GM12878 (cell line): ENCODE measurements around the gene ZNF226. TPM values are rescaled to one million over a fixed set of nuclear protein-coding genes. Genes with fewer than 3 reads are reported as not detected.

Source experiments
- BRCA1 ChIP-seq: IDR thresholded peaks from 2 replicates; pipeline ENCODE4 v1.6.1; 2011; ENCODE audit warnings: low read depth, low read length, improper control_type of control experiment
- CBX5 ChIP-seq: sonication (generic); IDR thresholded peaks from 2 replicates; pipeline ENCODE4 v1.6.1; 2016; ENCODE audit warnings: low read depth, moderate library complexity, mild to moderate bottlenecking, inconsistent platforms
- CREM ChIP-seq: IDR thresholded peaks from 2 replicates; pipeline ENCODE4 v1.6.1; 2014; ENCODE audit warnings: antibody characterized with exemption, low read depth
- E4F1 ChIP-seq: fragments of 450-650 bp; IDR thresholded peaks from 2 replicates; pipeline ENCODE4 v1.6.1; 2018; ENCODE audit warnings: borderline replicate concordance, mild to moderate bottlenecking; ENCODE audit not compliant: partially characterized antibody
- ELK1 ChIP-seq: IDR thresholded peaks from 2 replicates; pipeline ENCODE4 v1.6.1; 2012; ENCODE audit warnings: low read depth, low read length, improper control_type of control experiment
- FOS ChIP-seq: IDR thresholded peaks from 3 replicates; pipeline ENCODE4 v1.6.1; 2011; ENCODE audit warnings: borderline replicate concordance; ENCODE audit not compliant: insufficient read length; ENCODE audit errors: extremely low read depth
- IKZF1 ChIP-seq: fragments of 450-650 bp; conservative IDR thresholded peaks from 2 replicates; pipeline ENCODE4 v1.6.1; 2017; ENCODE audit warnings: antibody characterized with exemption, mild to moderate bottlenecking
- MTA2 ChIP-seq: fragments of 450-650 bp; IDR thresholded peaks from 2 replicates; pipeline ENCODE4 v1.6.1; 2016; ENCODE audit warnings: low read depth, mild to moderate bottlenecking, moderate library complexity
- NFXL1 ChIP-seq: fragments of 450-650 bp; IDR thresholded peaks from 2 replicates; pipeline ENCODE4 v1.6.1; 2017; ENCODE audit warnings: antibody characterized with exemption, mild to moderate bottlenecking, borderline replicate concordance
- SIN3A ChIP-seq: IDR thresholded peaks from 2 replicates; pipeline ENCODE4 v1.6.1; 2012; ENCODE audit warnings: low read depth, low read length, improper control_type of control experiment
- STAT1 ChIP-seq: fragments of 450-650 bp; conservative IDR thresholded peaks from 2 replicates; pipeline ENCODE4 v1.6.1; 2014; ENCODE audit warnings: antibody characterized with exemption, mild to moderate bottlenecking
- SUPT20H ChIP-seq: IDR thresholded peaks from 2 replicates; pipeline ENCODE4 v1.6.1; 2011; ENCODE audit warnings: low read depth, mild to moderate bottlenecking, low read length, moderate library complexity, borderline replicate concordance; ENCODE audit not compliant: control insufficient read depth
- TARDBP ChIP-seq: IDR thresholded peaks from 2 replicates; pipeline ENCODE4 v1.6.1; 2016; ENCODE audit warnings: borderline replicate concordance
- TBL1XR1 ChIP-seq: IDR thresholded peaks from 2 replicates; pipeline ENCODE4 v1.6.1; 2012; ENCODE audit warnings: low read depth, low read length, improper control_type of control experiment
- ZZZ3 ChIP-seq: IDR thresholded peaks from 2 replicates; pipeline ENCODE4 v1.6.1; 2011; ENCODE audit warnings: low read depth; ENCODE audit not compliant: control insufficient read depth, insufficient read length
- polyA plus RNA-seq, 11 experiments: library from polyadenylated mRNA; depleted of rRNA in 4 of 11; unstranded in 6 of 11; stranded (reverse) in 5 of 11; fragments of >200 nt; fragmentation: Nextera tagmentation in 4 of 11; fragmentation: Illumina TruSeq in 1 of 11; extraction: Ambion mirVana in 4 of 11; extraction: Trizol in 1 of 11; gene quantifications; 1 replicate in 1 of 11; 2 replicates in 10 of 11; pipeline versions ENCODE4 v1.2.1 to v1.2.3, GENCODE V29; 2011 to 2016; ENCODE audit warnings: inconsistent platforms in 2 of 11, missing spikeins in 2 of 11, low read depth in 1 of 11
- total RNA-seq, 4 experiments: library from RNA; depleted of rRNA in 3 of 4; stranded (reverse); fragments of >200 nt in 3 of 4; fragmentation: Illumina TruSeq in 1 of 4; extraction: Trizol in 1 of 4; gene quantifications; 2 replicates each; pipeline versions ENCODE4 v1.2.1 to v1.2.3, GENCODE V29; 2013 to 2021
- TF ChIP-seq, protein P1 (sequence below): fragments of 150-350 bp; IDR thresholded peaks from 2 replicates; pipeline ENCODE4 v1.6.1; 2016; ENCODE audit warnings: low read depth, low read length
- TF ChIP-seq, protein P2 (sequence below): fragments of 450-650 bp; IDR thresholded peaks from 2 replicates; pipeline ENCODE4 v1.6.1; 2016; ENCODE audit warnings: mild to moderate bottlenecking, moderate library complexity, borderline replicate concordance
- TF ChIP-seq, protein P3 (sequence below): IDR thresholded peaks from 2 replicates; pipeline ENCODE4 v1.6.1; 2011; ENCODE audit warnings: low read depth, mild to moderate bottlenecking, low read length, moderate library complexity, borderline replicate concordance; ENCODE audit errors: extremely low read depth

ZNF226 gene
- total and polyA plus RNA-seq, 10 of the 15 experiments (the other 5 are each of a cell fraction or from before 2014, with no cell fraction given) = 13.7 to 35.3 (median 18.3) TPM

DNA sequence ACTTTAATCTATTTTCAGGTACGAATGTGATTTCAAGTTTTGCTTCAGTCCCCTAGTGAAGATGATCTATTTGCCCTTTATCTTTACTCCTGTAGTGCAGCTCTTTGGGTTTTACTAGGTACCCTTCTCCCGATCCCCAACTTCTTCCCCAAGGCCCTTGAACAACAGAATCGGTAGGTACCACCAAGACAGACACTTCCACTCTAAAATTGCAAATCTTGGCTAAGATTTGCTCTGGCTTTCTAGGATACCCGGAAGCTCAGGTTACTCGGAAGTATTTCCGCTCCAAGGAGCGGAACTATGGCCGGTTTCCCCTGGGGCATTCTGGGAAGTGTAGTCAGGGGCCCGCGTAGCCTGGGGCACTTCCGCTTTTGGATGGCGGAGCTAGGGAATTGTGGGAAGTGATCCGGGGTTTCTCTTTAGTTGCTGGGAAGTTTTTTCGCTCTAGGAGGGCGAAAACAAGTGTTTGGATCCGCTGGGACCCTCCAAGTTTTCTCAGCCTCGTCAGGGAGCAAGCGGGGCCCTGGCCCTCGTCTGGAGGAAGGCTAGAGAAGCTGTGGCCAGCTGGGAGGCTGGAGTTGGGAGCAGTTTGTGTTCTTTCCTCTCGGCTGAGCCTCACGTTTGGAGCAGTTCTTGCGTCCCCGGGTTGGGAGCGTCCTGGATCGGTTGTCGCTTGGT is 42.4 kb downstream of the ZNF226 start (continued):
- TF ChIP-seq, protein P1, sequence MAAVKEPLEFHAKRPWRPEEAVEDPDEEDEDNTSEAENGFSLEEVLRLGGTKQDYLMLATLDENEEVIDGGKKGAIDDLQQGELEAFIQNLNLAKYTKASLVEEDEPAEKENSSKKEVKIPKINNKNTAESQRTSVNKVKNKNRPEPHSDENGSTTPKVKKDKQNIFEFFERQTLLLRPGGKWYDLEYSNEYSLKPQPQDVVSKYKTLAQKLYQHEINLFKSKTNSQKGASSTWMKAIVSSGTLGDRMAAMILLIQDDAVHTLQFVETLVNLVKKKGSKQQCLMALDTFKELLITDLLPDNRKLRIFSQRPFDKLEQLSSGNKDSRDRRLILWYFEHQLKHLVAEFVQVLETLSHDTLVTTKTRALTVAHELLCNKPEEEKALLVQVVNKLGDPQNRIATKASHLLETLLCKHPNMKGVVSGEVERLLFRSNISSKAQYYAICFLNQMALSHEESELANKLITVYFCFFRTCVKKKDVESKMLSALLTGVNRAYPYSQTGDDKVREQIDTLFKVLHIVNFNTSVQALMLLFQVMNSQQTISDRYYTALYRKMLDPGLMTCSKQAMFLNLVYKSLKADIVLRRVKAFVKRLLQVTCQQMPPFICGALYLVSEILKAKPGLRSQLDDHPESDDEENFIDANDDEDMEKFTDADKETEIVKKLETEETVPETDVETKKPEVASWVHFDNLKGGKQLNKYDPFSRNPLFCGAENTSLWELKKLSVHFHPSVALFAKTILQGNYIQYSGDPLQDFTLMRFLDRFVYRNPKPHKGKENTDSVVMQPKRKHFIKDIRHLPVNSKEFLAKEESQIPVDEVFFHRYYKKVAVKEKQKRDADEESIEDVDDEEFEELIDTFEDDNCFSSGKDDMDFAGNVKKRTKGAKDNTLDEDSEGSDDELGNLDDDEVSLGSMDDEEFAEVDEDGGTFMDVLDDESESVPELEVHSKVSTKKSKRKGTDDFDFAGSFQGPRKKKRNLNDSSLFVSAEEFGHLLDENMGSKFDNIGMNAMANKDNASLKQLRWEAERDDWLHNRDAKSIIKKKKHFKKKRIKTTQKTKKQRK = no peak
- TF ChIP-seq IKZF1 (peak; percentile 99), CREM (peak; percentile 83), SIN3A (peak; percentile 36; the same call in 1 of the 2 replicates), ELK1 (peak; percentile 95), E4F1 (peak; percentile 79), MTA2 (0 out of 2 replicates have a peak, but pooled peaks have one; percentile 30), NFXL1 (no peak), TARDBP (0 out of 2 replicates have a peak, but pooled peaks have one; percentile 69), ZZZ3 (no peak), CBX5 (0 out of 2 replicates have a peak, but pooled peaks have one; percentile 84), STAT1 (0 out of 2 replicates have a peak, but pooled peaks have one; percentile 25), FOS (no peak), TBL1XR1 (peak; percentile 71; the same call in 1 of the 2 replicates), BRCA1 (no peak), SUPT20H (no peak)
- TF ChIP-seq, protein P2, sequence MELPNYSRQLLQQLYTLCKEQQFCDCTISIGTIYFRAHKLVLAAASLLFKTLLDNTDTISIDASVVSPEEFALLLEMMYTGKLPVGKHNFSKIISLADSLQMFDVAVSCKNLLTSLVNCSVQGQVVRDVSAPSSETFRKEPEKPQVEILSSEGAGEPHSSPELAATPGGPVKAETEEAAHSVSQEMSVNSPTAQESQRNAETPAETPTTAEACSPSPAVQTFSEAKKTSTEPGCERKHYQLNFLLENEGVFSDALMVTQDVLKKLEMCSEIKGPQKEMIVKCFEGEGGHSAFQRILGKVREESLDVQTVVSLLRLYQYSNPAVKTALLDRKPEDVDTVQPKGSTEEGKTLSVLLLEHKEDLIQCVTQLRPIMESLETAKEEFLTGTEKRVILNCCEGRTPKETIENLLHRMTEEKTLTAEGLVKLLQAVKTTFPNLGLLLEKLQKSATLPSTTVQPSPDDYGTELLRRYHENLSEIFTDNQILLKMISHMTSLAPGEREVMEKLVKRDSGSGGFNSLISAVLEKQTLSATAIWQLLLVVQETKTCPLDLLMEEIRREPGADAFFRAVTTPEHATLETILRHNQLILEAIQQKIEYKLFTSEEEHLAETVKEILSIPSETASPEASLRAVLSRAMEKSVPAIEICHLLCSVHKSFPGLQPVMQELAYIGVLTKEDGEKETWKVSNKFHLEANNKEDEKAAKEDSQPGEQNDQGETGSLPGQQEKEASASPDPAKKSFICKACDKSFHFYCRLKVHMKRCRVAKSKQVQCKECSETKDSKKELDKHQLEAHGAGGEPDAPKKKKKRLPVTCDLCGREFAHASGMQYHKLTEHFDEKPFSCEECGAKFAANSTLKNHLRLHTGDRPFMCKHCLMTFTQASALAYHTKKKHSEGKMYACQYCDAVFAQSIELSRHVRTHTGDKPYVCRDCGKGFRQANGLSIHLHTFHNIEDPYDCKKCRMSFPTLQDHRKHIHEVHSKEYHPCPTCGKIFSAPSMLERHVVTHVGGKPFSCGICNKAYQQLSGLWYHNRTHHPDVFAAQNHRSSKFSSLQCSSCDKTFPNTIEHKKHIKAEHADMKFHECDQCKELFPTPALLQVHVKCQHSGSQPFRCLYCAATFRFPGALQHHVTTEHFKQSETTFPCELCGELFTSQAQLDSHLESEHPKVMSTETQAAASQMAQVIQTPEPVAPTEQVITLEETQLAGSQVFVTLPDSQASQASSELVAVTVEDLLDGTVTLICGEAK = peak; percentile 97
- TF ChIP-seq, protein P3, sequence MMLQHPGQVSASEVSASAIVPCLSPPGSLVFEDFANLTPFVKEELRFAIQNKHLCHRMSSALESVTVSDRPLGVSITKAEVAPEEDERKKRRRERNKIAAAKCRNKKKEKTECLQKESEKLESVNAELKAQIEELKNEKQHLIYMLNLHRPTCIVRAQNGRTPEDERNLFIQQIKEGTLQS = no peak
